HG03196 (cell line): Measurements from ENCODE around the gene BMP3.

ENCODE experiments used
- ATAC-seq: cut with Tn5 transposase; IDR thresholded peaks from one replicate; pipeline ENCODE4 v1.9.1; 2021; ENCODE audit not compliant: unreplicated experiment

Gene BMP3

GRCh38 chr4:81102107-81102506, 71.6 kb downstream of the BMP3 start:
- ATAC-seq, result no peak

- ATAC-seq, result no peak
Measured at GRCh38 chr4:81106150-81106549, 75.6 kb downstream of the BMP3 start.
